PC-3 (cell line): ENCODE measurements around the gene WDR27. TPM values are rescaled to one million over a fixed set of nuclear protein-coding genes. Genes with fewer than 3 reads are reported as not detected.

Experiments
- ATAC-seq: fragments of 200-7000 bp; cut with Tn5 transposase; 2 replicates; pipeline ENCODE4 v1.9.1; 2020; ENCODE audit warnings: mild to moderate bottlenecking, moderate library complexity
- BruUV-seq: library from RNA; stranded (reverse); fragments of 400-500 nt; replicated peaks from 2 replicates; lab custom pipeline; 2021; lab: Mats Ljungman, UMichigan
- CTCF ChIA-PET: fragments of 300-600 bp; sonication (Branson Sonifier 250); formaldehyde crosslinking; loops from one replicate; lab custom pipeline; 2022; ENCODE audit warnings: antibody characterized with exemption; lab: Charles Lee
- POLR2A ChIA-PET: fragments of 300-600 bp; sonication (Branson Sonifier 250); formaldehyde crosslinking; loops from one replicate; lab custom pipeline; 2022; ENCODE audit warnings: antibody characterized with exemption; ENCODE audit not compliant: unreplicated experiment; lab: Charles Lee
- DNase-seq: peaks from one replicate; pipeline ENCODE4 v3.0.0-alpha.2; 2015
- H2AFZ ChIP-seq: fragments of 300-600 bp; sonication (generic); 2 replicates; pipeline ENCODE4 v1.6.0; 2016; ENCODE audit warnings: antibody characterized with exemption, low read length
- H3F3A ChIP-seq: fragments of 300-600 bp; sonication (generic); one replicate; pipeline ENCODE4 v1.6.0; 2017; ENCODE audit warnings: antibody characterized with exemption, low read length, control low read depth, mild to moderate bottlenecking; ENCODE audit not compliant: unreplicated experiment
- H3K27ac ChIP-seq: fragments of 300-600 bp; sonication (generic); 2 replicates; pipeline ENCODE4 v1.5.1; 2016; ENCODE audit warnings: mild to moderate bottlenecking, low read length
- H3K27me3 ChIP-seq: fragments of 300-600 bp; sonication (generic); 2 replicates; pipeline ENCODE4 v1.6.1; 2016; ENCODE audit warnings: low read length, mixed read lengths
- H3K36me3 ChIP-seq: fragments of 300-600 bp; sonication (generic); 2 replicates; pipeline ENCODE4 v1.6.1; 2016; ENCODE audit warnings: low read depth, mixed run types, low read length, mixed read lengths
- H3K4me1 ChIP-seq: fragments of 300-600 bp; sonication (generic); 2 replicates; pipeline ENCODE4 v1.5.1; 2016; ENCODE audit warnings: low read length; ENCODE audit not compliant: insufficient read depth
- H3K4me2 ChIP-seq: fragments of 300-600 bp; sonication (generic); 2 replicates; pipeline ENCODE4 v1.6.0; 2016; ENCODE audit warnings: low read length
- H3K4me3 ChIP-seq: fragments of 300-600 bp; sonication (generic); 2 replicates; pipeline ENCODE4 v1.5.1; 2016; ENCODE audit warnings: mild to moderate bottlenecking, low read length, mixed read lengths
- H3K79me2 ChIP-seq: fragments of 300-600 bp; sonication (generic); 2 replicates; pipeline ENCODE4 v1.6.1; 2017; ENCODE audit warnings: low read length, mixed read lengths
- H3K9ac ChIP-seq: fragments of 300-600 bp; sonication (generic); 2 replicates; pipeline ENCODE4 v1.6.0; 2016; ENCODE audit warnings: mild to moderate bottlenecking, low read length
- H3K9me2 ChIP-seq: fragments of 300-600 bp; sonication (generic); replicated peaks from 2 replicates; pipeline ENCODE4 v1.6.1; 2016; ENCODE audit warnings: mixed run types, low read length, mixed read lengths
- H3K9me3 ChIP-seq: fragments of 300-600 bp; sonication (generic); 2 replicates; pipeline ENCODE4 v1.6.1; 2016; ENCODE audit warnings: low read length, mixed read lengths
- H4K20me1 ChIP-seq: fragments of 300-600 bp; sonication (generic); 2 replicates; pipeline ENCODE4 v1.6.1; 2016; ENCODE audit warnings: low read length, mixed read lengths
- CTCF ChIP-seq: fragments of 300-600 bp; sonication (generic); conservative IDR thresholded peaks from 2 replicates; pipeline ENCODE4 v1.5.1; 2017; ENCODE audit warnings: antibody characterized with exemption, low read depth, mild to moderate bottlenecking, low read length
- EZH2 ChIP-seq: fragments of 300-600 bp; sonication (generic); IDR thresholded peaks from one replicate; pipeline ENCODE4 v1.6.1; 2017; ENCODE audit warnings: antibody characterized with exemption, mild to moderate bottlenecking, low read length; ENCODE audit not compliant: unreplicated experiment
- EZH2phosphoT487 ChIP-seq: fragments of 300-600 bp; sonication (generic); IDR thresholded peaks from 2 replicates; pipeline ENCODE4 v1.6.1; 2018; ENCODE audit warnings: mild to moderate bottlenecking, antibody characterized with exemption, low read length, borderline replicate concordance
- intact Hi-C: fragments of 100-400 bp; cut with micrococcal nuclease; formaldehyde crosslinking; loops from 2 replicates; pipeline ENCODE4 v1.9.0; 2023
- total RNA-seq: library from RNA; depleted of rRNA; stranded (reverse); fragments of >200 nt; gene quantifications from 2 replicates; pipeline ENCODE4 v1.2.3, GENCODE V29; 2014

WDR27 gene
- total RNA-seq, 1 experiment from 2014 or later, result 20.0 TPM

GRCh38 chr6:169656546-169657283, 45.1 kb downstream of the WDR27 start:
- H3K36me3 ChIP-seq, result no peaks in the 10 kb centered on the region
- no peaks in the 10 kb centered on the region for H3K9me3 ChIP-seq
- ATAC-seq, result no peak
- no peak overlapping the region for H3K4me2 ChIP-seq
- no peaks in the 10 kb centered on the region for H3K27me3 ChIP-seq
- TF ChIP-seq CTCF (no peak), EZH2phosphoT487 (no peak), EZH2 (no peak)
- no peaks in the 10 kb centered on the region for H4K20me1 ChIP-seq
- peaks cover 6% of the 10 kb centered on the region; the same call in 1 of the 2 replicates for H3K4me1 ChIP-seq
- BruUV-seq, result no TSS peak
- no peak overlapping the region for H3K27ac ChIP-seq
- intact Hi-C loops, result loop anchor here (5.0 kb wide), 1 partner anchor 759 kb away; no protein-coding TSS in a partner anchor
- CTCF ChIA-PET, result no interaction called here
- POLR2A ChIA-PET, result no interaction called here
- H3K79me2 ChIP-seq, result no peaks in the 10 kb centered on the region
- no peak overlapping the region for H3K9ac ChIP-seq
- DNase-seq, result no peak
- no peak overlapping the region for H3K4me3 ChIP-seq
- no peak overlapping the region for H2AFZ ChIP-seq
- no peaks in the 10 kb centered on the region for H3F3A ChIP-seq
- no peaks in the 10 kb centered on the region for H3K9me2 ChIP-seq

- H3K9me3 ChIP-seq, result no peaks in the 10 kb centered on the region
- peak; percentile 89 for ATAC-seq
- peak overlapping the region; percentile 86 for H3K4me2 ChIP-seq
- peak overlapping the region; percentile 62 for H3K9ac ChIP-seq
- H3K4me1 ChIP-seq, result peaks cover 6% of the 10 kb centered on the region; the same call in 1 of the 2 replicates
- no peaks in the 10 kb centered on the region for H3K9me2 ChIP-seq
- H4K20me1 ChIP-seq, result no peaks in the 10 kb centered on the region
- no peaks in the 10 kb centered on the region for H3K27me3 ChIP-seq
- no peaks in the 10 kb centered on the region for H3K79me2 ChIP-seq
- H3K4me3 ChIP-seq, result peak overlapping the region; percentile 79
- BruUV-seq, result TSS peak; percentile 92
- CTCF ChIA-PET, result interaction anchor here (0.6 to 1.0 kb wide), 4 partner anchors 34 to 584 kb away, joined by 3 to 5 read pairs (median 4); no protein-coding TSS in a partner anchor
- no peaks in the 10 kb centered on the region for H3K36me3 ChIP-seq
- intact Hi-C loops, result loop anchor here (1.0 to 5.0 kb wide), 4 partner anchors 36 to 757 kb away; no protein-coding TSS in a partner anchor
- DNase-seq, result peak; percentile 74
- H3F3A ChIP-seq, result no peaks in the 10 kb centered on the region
- TF ChIP-seq EZH2 (no peak), CTCF (peak; percentile 64)
- POLR2A ChIA-PET, result interaction anchor here (0.5 kb wide), 1 partner anchor 51 kb away, joined by 3 read pairs; no protein-coding TSS in a partner anchor
- peak overlapping the region; percentile 83 for H2AFZ ChIP-seq
- H3K27ac ChIP-seq, result no peak overlapping the region
Observed at GRCh38 chr6:169654598-169655391, 47.0 kb downstream of the WDR27 start.
